Measurements from ENCODE around the gene NRCAM. TPM values are rescaled to one million over a fixed set of nuclear protein-coding genes. Genes with fewer than 3 reads are reported as not detected.

NRCAM gene
- total RNA-seq, 1 donor from 2014 or later: 33.2 TPM

DNA sequence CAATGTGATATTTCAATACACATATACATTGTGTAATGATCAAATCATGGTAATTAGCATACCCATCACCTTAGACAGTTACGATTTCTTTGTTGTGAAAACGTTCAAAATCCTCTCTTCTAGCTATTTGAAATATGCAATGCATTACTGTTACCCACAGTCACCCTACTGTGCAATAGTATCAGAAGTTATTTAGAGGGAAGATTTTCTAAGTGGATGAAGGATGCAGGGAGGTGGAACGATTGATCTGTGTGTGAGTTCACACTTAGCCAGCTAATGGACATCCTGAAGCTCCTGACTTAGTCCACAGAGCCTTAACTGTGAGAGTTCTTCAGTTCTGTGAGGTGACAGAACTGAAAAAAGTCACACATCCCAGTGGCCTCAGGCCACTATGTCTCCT lies 228.9 kb downstream of the NRCAM start:
- DNase-seq (ENCODE audit: low read depth, low spot score): no peak
- Mint-ChIP-seq H3K9me3 (no peaks in the 10 kb centered on the region), H3K4me1 (peaks cover 6% of the 10 kb centered on the region), H3K27me3 (ENCODE audit: low read depth) (no peaks in the 10 kb centered on the region), H3K27ac (ENCODE audit: unreplicated experiment) (no peak overlapping the region), H3K36me3 (ENCODE audit: low read depth) (peaks cover 12% of the 10 kb centered on the region), H3K4me3 (no peak overlapping the region)
- TF ChIP-seq, protein P1, sequence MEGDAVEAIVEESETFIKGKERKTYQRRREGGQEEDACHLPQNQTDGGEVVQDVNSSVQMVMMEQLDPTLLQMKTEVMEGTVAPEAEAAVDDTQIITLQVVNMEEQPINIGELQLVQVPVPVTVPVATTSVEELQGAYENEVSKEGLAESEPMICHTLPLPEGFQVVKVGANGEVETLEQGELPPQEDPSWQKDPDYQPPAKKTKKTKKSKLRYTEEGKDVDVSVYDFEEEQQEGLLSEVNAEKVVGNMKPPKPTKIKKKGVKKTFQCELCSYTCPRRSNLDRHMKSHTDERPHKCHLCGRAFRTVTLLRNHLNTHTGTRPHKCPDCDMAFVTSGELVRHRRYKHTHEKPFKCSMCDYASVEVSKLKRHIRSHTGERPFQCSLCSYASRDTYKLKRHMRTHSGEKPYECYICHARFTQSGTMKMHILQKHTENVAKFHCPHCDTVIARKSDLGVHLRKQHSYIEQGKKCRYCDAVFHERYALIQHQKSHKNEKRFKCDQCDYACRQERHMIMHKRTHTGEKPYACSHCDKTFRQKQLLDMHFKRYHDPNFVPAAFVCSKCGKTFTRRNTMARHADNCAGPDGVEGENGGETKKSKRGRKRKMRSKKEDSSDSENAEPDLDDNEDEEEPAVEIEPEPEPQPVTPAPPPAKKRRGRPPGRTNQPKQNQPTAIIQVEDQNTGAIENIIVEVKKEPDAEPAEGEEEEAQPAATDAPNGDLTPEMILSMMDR (conservative IDR thresholded peaks at IDR 0.05): no peak

DNA sequence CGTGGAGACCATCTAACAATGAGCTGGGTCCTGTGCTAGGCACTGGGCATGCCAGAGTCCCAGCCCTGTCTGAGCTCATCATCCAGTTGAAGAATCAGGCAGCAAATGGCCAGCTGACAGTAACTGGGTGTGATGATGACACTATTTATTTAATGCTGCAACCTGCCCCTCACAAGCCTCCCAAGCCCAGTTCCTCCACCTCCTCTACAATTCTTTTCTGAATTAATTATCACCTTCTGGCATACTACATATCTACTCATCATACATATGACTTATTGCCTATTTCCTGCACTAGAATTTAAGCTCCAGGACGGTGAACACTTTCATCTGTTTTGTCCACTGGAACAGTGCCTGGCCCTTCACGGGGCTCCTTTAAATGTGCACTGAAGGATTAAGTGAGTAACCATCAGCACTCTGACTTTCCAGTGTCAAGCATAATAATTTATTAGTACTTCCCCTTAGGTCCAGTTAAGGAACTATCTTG lies 229.4 kb downstream of the NRCAM start:
- Mint-ChIP-seq H3K4me3 (no peak overlapping the region), H3K27ac (ENCODE audit: unreplicated experiment) (no peak overlapping the region), H3K36me3 (ENCODE audit: low read depth) (peaks cover 12% of the 10 kb centered on the region), H3K9me3 (no peaks in the 10 kb centered on the region), H3K27me3 (ENCODE audit: low read depth) (no peaks in the 10 kb centered on the region), H3K4me1 (peaks cover 6% of the 10 kb centered on the region)
- DNase-seq (ENCODE audit: low read depth, low spot score): no peak
- TF ChIP-seq, protein P1 (conservative IDR thresholded peaks at IDR 0.05): no peak

DNA sequence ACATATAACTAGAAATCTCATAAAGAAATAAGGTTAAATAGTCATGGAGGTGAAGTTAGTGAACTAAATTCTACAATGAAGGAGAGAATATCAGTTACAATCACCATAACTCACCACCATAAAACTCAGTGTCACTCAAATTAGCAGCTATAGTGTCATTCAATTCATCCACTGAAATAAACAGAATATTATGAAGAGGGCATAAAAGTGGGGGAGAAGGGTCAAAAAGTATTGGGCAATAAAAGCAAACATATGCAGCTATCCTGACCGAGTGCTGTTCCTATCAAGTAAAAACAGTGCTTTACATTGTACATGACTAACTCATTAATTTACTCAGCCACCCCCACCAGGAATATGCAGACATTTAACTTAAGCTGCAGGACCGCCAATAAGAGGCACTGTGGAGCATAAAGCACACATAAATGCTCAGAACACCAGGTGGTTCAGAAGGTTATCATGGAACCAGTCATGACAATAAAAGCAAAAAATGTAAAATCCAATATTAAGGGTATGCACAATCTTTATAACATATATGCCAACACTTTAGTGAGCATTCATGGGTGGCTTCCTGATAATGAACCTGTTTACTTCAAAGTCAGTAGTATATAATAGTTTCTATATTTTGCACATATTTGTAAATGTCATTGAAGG lies 230.6 kb downstream of the NRCAM start:
- Mint-ChIP-seq H3K4me1 (peaks cover 6% of the 10 kb centered on the region), H3K9me3 (peaks cover 6% of the 10 kb centered on the region), H3K36me3 (ENCODE audit: low read depth) (peaks cover 22% of the 10 kb centered on the region), H3K27me3 (ENCODE audit: low read depth) (no peaks in the 10 kb centered on the region), H3K27ac (ENCODE audit: unreplicated experiment) (no peak overlapping the region), H3K4me3 (no peak overlapping the region)
- DNase-seq (ENCODE audit: low read depth, low spot score): no peak
- TF ChIP-seq, protein P1 (conservative IDR thresholded peaks at IDR 0.05): no peak

DNA sequence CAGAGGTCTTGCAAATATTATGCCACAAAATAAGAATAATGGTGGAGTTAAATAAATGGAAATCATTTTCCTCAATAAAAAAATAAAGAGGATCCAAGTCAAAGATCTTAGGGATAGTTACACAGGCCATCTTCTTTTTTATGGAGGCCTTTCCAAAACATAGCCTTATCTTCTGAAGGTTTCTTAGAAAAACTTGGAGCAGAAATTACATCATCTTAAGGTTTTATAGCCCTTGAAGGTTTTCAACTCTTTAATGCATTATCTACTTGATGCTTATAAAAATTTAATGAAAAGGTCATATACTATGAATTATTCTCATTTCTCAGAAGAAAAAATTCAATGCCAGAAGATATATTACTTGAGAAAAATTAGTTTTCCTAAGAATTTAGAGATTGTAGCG lies 231.8 kb downstream of the NRCAM start:
- DNase-seq (ENCODE audit: low read depth, low spot score): no peak
- H3K4me1 Mint-ChIP-seq: peaks cover 6% of the 10 kb centered on the region
- TF ChIP-seq, protein P1 (conservative IDR thresholded peaks at IDR 0.05): no peak

DNA sequence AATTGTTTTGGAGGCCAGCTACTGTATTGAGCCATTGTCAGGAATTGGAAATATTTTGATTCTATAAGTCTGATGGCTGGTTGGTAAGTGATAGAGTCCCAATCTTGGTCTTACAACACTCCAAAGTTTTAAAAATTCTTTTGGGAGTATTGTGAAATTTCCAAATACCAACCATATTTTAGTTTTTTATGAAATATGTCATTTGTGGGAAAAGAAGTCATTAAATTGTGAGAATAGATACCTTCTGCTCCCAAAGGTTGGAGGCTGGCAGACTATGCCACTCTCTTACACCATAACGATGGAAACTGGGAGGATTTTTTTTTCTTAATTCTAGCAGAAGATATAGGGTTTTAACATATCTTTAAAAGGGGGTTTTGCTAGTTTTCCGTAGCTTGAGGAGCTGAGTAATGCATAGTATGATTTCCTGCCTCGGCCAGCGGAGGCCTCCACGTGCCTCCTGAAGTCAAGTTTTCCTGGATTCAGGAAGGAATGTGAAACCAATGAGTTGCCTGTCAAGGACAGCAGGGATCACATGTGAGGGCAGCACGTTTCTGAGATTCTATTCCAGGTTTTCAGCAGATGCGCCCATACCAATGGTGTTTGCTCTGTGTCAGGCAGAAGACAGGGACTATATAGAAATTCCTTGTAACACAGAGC lies 233.9 kb downstream of the NRCAM start:
- peaks cover 29% of the 10 kb centered on the region for H3K36me3 Mint-ChIP-seq (ENCODE audit: low read depth)
- H3K9me3 Mint-ChIP-seq: peaks cover 15% of the 10 kb centered on the region
- no peak for DNase-seq (ENCODE audit: low read depth, low spot score)
- no peaks in the 10 kb centered on the region for H3K27me3 Mint-ChIP-seq (ENCODE audit: low read depth)
- no peak overlapping the region for H3K27ac Mint-ChIP-seq (ENCODE audit: unreplicated experiment)
- H3K4me1 Mint-ChIP-seq: peaks cover 6% of the 10 kb centered on the region
- no peak overlapping the region for H3K4me3 Mint-ChIP-seq
- TF ChIP-seq, protein P1 (conservative IDR thresholded peaks at IDR 0.05): no peak

More for the DNA sequence above, 231.8 kb downstream of the NRCAM start:
- no peak overlapping the region for H3K27ac Mint-ChIP-seq (ENCODE audit: unreplicated experiment)
- H3K27me3 Mint-ChIP-seq (ENCODE audit: low read depth): no peaks in the 10 kb centered on the region
- peaks cover 23% of the 10 kb centered on the region for H3K36me3 Mint-ChIP-seq (ENCODE audit: low read depth)
- no peak overlapping the region for H3K4me3 Mint-ChIP-seq
- peaks cover 12% of the 10 kb centered on the region for H3K9me3 Mint-ChIP-seq
